GM21390 (cell line): ENCODE measurements around the gene PLG.
"Not testable (repeated sequence)": the region's sequence is repeated elsewhere in the genome, so short reads cannot be mapped to it uniquely, and the experiment has no call there.

Experiments used
- ATAC-seq: cut with Tn5 transposase; IDR thresholded peaks from one replicate; pipeline ENCODE4 v1.9.1; 2021; ENCODE audit not compliant: unreplicated experiment

Gene PLG

DNA sequence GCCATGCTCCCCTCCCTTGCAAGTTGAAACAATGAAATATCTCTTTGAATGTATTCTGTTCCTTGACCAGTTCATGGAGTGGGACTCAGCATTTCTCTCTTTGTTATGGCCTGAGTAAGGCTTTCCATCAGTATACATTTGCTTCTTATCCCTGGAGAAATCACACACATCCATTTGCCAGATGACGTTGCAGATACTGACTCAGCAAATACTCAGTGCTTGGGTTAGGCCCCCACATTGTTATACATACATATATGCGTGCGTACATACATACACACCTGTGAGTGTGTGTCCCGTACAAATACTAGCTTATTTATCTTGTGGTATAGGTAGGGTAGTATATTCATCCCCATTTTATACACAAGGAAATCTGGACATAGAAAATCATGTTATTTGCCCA is 72.4 kb downstream of the PLG start:
- no peak for ATAC-seq

DNA sequence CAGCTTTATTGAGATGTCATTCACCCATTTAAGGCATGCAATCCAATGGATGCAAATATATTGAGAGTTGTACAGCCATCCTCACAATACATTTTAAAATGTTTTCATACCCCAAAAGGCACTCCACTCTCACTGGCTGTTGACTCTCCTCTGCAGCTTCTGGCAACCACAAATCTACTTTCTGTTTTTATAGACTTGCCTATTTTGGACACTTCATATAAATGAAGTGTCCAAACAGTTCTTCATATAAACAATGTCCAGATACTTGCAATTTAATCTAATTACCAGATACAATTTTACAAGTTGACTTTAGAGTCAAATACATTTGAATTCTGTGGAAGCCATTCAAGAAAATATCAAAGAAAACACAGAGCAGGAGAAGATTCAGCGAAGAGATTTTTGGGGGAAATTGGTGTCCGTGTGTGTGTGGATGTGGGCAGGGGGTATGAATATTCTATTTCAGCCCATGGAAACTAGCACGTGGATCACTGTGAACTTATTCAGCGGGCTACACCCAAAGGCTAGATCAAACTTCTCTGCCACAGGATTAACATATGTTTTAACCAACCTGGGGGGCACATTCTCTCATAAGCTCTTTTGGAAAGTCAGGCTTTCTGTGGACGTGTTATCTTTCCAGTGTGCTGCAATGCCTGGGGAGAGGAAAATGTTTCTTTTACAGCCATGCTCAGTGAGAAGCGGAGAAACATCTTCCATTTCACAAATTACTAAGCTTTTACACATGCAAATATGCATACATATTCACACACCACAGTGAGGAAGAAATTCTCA is 73.9 kb downstream of the PLG start:
- ATAC-seq = peak; percentile 66

DNA sequence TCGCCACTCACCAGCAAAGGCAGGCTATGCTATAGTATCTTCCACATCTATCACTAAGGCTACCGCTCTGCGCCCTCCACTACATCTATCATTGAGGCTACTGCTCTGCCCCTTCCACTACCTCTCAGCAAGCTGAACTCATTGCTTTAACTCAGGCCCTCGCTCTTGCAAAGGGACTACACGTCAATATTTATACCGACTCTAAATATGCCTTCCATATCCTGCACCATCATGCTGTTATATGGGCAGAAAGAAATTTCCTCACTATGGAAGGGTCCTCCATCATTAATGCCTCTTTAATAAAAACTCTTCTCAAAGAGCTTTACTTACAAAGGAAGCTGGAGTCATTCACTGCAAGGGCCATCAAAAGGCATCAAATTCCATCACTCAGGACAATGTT is 77.1 kb downstream of the PLG start:
- ATAC-seq = not testable (repeated sequence)

DNA sequence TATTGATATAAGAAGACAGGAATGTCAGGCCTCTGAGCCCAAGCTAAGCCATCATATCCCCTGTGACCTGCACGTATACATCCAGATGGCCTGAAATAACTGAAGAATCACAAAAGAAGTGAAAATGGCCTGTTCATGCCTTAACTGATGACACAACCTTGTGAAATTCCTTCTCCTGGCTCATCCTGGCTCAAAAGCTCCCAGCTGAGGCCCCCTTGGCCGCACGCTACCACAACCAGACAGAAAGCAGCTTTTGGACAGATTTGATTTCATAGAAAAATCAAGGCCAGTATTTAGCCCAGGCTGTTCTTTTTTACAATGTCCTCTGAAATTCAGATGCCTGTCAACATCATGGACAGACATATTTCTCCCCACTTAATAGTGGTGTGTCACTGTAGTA is 78.6 kb downstream of the PLG start:
- not testable (repeated sequence) for ATAC-seq

DNA sequence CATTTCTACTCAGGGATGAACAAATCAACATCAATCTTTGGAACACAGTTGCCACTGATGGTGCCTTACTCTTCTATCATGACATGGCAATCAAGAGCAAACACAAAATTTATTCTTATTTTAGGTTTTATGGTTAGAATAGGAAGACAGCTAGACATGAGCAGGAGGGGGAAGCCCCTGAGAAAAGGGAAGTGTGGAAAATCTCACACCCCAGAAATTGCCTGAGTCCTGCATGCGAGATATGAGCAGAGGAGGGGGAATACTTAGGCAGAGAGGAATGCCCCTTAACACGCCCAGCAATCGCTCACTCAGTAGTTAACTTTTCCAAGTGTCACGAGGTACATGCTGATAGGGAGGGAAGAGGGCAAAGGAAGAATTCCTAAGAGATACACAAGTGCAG is 79.3 kb downstream of the PLG start:
- no peak for ATAC-seq

DNA sequence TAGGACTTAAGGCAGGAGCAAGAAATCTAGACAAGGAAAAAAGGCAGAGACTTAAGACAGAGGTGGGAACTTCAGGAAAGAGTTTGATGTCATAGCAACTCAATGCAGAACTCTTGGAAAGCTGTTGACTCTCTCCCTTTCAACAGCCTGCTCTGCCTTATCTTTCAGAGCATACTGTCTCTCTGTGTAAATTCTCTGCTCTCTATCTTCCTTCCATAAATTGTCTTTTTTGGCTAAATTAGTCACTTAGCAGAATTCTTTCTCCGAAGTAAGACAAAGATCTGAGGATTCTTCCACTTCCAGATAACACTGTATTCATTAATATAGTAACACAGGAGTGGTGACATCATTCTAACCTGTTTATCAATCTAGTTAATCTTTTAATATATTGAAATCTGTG is 80.2 kb downstream of the PLG start:
- no peak for ATAC-seq

DNA sequence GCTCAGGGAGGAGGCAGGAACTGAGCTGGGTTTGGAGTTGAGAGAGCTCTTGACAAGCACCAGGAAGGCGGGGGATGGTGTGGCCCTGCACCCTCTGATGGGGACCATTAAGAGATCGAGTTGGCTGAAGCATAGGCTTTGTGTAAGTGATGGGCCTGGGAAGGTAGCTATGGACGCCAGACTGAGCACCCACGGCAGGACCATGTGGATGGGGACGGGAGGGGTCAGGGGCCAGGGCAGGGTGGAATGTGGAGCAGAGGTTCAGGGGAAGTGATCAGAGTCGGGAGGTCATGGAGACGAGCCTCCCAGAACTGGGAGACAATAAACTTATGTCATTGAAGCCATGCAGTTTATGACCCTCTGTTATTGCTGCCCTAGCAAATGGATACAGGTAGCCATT is 81.7 kb downstream of the PLG start:
- no peak for ATAC-seq

DNA sequence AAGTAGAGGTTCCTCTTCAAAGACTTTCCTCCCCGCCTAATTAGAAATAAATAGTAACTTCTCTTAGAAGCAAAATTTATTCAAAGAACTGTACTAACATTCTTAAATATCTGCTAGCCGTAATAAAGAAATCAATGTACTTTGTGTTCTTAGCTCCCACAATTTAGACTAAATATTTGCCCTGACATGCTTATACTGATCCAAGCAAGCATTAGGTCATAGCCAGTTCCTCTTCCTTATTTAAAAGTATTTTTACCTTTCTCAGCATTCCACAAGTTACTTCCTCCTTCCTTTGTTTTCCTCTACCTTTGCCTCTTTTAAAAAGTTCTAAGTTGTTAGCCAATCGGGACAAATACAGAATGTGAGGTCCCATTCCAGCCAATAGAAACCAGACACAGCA is 86.1 kb downstream of the PLG start:
- ATAC-seq = not testable (repeated sequence)

DNA sequence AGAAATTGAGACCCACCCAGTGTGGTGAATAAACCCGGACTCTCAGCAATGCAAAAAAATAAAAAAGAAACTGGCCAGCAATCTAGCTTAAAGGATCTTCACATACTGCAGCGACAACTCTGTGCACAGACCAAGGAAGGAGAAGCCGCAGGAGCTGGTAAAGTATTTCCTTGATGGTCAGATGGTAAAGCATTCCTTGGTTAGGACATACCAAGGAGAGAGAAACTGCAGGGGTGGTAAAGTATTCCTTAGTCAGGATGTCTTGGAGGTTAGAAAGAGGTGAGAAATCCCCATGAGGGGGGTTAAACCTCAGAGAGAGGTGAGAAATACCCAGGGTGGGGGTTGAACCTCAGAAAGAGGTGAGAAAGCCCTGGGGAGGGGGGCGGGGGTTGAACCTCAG is 86.8 kb downstream of the PLG start:
- no peak for ATAC-seq

DNA sequence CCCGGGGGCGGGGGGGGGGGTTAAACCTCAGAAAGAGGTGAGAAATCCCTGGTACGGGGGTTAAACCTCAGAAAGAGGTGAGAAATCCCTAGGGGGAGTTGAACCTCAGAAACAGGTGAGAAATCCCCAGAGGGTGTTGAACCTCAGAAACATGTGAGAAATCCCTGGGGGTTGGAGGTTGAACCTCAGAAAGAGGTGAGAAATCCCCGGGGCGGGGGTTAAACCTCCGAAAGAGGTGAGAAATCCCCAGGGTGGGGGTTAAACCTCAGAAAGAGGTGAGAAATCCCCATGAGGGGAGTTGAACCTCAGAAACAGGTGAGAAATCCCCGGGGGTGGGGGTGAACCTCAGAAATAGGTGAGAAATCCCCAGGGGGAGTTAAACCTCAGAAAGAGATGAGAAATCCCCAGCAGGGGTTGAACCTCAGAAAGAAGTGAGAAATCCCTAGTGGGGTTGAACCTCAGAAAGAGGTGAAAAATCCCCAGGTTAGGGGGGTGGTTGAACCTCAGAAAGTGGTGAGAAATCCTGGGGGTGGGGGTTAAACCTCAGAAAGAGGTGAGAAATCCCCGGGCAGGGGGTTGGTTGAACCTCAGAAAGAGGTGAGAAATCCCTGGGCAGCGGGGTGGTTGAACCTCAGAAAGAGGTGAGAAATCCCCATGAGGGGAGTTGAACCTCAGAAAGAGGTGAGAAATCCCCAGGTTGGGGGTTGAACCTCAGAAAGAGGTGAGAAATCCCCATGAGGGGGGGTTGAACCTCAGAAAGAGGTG is 87.4 kb downstream of the PLG start:
- ATAC-seq = no peak

DNA sequence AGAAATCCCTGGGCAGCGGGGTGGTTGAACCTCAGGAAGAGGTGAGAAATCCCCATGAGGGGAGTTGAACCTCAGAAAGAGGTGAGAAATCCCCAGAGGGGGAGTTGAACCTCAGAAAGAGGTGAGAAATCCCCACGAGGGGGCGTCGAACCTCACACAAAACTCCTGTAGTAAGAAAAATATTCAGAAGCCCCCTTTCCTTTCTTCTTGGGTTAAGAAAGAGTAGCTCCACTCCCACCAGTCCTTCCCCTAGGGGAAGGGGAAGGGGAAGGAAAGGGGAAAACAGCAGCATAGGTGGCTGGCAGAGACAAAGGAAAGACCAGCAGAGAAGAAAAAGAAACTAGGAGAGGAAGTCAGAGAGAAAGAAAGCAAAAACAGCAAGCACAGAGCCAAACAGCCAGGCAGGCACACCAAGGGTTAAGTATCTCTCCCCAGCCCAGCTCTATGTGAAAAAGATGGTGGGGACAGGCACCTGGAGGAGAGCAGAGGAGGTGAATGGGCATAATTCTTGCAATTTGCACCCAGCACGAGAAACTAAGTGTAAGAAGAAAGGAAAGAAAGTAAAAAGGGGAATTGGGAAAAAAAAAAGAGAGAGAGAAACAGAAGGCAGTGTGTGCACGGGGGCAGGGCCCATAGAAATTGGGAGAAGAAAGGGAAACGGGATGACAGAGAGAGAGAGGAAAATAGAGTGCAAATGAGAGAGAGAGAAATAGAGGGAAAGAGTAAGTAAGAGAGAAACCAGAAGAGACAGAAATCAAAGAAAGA is 88.2 kb downstream of the PLG start:
- ATAC-seq = peak; percentile 43

DNA sequence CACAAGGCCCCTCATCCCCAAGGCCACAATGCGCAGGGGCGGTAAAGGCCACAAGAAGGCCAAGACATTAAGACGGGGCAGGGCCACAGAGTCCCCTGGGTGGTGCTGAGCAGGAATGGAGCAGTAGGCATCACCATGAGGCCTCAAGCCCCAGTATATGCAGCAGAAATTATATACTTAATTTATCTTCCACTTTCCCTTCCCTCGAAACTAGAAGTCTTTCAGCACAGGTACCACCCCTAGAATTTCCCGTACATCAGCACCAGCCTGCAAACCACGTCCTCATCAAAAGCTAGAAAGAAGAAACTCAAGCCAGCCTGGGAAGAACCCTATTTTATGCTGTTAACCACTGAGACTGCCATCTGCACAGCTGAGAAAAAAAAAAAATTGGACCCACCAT is 89.4 kb downstream of the PLG start:
- peak; percentile 61 for ATAC-seq

DNA sequence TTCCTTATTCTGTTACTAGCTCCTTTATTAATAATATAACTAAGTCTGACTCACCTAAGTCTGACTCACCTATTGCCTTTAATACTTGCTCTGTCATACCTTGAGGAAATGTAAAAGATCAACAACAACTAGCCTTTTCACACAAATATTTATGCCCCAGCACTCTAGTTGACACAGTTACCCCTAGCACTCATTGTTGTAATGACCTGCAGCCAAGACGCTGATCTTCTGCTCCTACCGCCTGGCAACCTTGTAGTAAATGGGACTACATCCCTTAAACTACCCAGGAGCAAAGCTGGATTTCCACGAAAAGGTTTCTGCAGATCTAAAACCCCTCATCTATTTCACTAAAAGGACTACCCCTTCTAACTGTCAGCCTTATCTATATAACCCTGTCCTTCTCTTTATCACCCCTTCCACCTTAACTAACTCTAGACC is 90.0 kb downstream of the PLG start:
- ATAC-seq = peak; percentile 34

DNA sequence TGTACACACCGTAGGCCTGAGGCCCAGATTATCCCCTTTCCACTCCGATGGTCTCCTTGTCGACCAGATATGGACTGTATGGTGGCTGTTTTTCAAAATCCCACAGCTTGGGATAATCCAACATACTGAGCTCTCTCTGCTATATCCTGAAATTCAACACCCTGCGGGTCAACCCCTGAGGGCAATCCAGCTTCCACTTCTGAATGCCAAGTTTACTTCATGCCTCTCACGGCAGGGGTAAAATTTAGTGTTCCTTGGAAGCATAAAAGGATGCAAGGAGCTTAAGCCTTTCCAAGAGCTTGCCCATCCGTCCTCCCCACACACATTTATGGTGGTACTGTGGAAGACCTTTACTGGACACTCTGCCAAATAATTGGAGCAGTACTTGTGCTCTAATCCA is 90.7 kb downstream of the PLG start:
- ATAC-seq = no peak

DNA sequence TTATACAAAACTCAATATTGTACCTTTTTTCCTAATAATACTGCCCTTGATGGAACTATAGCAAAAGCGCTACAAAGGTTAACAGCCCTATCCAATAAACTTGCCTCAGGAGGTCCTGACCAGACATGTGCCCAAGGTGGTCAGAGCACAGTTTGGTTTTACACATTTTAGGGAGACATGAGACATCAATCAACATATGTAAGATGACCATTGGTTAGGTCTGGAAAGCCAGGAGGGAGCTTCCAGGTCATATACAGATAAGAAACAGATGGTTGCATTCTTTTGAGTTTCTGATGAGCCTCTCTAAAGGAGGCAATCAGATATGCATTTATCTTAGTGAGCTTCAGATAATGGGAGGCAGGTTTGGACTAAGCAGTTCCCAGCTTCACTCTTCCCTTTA is 91.6 kb downstream of the PLG start:
- no peak for ATAC-seq

DNA sequence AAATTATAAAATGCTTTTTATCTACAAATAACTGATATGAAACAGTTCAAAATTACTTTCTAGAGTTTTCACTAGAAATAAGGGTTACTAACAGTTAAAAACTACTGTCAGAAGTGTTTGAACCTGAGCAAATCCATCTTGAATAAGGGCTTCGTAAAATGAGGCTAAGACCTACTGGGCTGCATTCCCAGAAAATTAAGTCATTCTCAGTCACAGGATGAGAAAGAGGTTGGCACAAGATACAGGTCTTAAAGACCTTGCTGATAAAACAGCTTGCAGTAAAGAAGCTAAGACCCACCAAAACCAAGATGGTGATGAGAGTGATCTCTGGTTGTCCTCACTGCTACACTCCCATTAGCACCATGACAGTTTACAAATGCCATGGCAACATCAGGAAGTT is 93.7 kb downstream of the PLG start:
- ATAC-seq = no peak

DNA sequence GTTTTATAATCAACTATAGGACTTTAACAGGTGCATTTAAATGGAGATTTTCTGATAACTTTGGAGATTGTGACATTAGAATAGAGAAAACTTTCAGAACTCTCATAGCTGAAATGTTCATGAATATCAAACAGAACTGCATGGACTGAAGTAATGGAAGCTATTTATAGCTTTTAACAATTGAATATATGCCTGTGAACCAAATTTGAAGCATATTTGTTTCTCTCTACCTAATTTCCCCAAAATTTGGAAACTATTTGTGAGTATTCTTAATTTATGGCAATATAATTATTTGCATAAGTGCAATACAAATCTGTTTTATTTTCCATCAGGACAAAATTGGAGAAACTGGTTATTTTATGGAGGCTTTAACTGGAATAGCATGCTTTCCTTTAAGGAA is 96.6 kb downstream of the PLG start:
- no peak for ATAC-seq

DNA sequence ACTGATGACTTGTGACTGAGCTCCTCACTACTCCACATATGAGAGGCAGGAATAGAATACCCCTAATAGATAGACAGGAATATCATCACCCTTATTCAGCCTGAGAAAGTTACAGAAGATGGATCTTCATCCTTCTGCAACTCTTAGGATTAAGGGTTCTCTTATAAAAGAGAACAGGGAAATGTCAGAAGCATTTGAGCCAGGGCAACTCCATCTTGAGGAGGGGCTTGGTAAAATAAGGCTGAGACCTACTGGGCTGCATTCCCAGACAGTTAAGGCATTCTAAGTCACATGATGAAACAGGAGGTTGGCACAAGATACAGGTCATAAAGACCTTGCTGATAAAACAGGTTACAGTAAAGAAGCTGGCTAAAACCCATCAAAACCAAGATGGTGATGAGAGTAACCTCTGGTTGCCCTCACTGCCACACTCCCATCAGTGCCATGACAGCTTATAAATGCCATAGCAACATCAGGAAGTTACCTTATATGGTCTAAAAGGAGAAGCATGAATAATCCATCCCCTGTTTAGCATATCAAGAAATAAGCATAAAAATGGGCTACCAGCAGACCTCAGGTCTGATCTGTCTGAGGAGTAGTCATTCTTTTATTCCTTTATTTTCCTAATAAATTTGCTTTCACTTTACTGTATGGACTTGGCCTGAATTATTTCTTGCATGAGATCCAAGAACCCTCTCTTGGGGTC is 97.9 kb downstream of the PLG start:
- ATAC-seq = no peak

DNA sequence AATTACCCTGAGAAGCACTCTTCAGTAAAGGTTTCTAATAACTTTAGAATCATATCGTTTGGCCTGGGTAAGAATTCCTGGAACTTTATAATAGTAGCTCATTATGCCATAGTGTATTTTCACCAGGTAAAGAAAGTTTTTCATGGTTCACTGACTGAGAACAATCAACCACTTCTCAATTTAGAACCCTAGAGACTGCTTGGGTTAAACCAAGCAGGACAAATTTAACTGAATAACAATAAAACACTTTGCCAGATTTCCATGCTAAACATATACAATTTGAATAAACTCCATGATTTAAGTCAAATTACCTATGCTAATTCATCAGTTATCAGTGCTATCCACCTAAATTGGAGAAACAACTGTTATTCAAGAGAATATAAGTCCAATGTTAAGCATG is 99.4 kb downstream of the PLG start:
- no peak for ATAC-seq

DNA sequence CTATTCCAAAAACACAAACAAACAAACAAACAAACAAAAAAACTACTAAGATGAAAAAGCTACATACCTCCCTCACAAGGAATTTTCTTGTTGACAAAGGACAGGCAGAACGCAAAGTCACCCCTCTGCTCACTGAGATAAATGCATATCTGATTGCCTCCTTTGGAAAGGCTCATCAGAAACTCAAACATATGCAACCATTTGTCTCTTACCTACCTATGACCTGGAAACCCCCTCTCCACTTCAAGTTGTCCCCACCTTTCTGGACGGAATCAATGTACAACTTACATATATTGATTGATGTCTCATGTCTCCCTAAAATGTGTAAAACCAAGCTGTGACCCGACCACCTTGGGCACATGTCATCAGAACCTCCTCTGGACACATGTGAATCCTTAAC is 100.0 kb downstream of the PLG start:
- not testable (repeated sequence) for ATAC-seq
